Measurements from ENCODE around the gene ZIC5. TPM values are rescaled to one million over a fixed set of nuclear protein-coding genes. Genes with fewer than 3 reads are reported as not detected.

The ZIC5 gene
- total RNA-seq, 3 donors from 2014 or later, result not detected

DNA sequence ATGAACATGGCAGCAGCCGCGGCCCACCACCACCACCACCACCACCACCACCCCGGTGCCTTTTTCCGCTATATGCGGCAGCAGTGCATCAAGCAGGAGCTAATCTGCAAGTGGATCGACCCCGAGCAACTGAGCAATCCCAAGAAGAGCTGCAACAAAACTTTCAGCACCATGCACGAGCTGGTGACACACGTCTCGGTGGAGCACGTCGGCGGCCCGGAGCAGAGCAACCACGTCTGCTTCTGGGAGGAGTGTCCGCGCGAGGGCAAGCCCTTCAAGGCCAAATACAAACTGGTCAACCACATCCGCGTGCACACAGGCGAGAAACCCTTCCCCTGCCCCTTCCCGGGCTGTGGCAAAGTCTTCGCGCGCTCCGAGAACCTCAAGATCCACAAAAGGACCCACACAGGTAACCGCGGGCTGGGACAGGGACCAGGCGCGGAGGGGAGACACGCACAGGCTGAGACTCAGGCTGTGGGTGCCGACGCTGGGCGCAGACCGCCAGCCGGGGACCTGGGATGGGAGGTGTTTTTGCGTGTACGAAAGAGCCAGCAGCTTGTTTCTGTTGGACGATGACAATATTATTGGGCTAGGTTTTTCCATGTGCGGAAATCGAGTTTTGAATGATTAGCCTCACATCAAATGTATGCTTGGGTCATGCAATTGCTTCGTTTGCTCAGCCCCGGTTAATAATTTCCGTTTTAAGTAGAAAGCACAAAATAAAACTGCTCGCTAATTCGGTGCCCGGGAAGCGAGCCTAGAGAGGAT is 11.3 kb upstream of the ZIC5 start:
- no peak overlapping the region for H3K4me3 Mint-ChIP-seq
- DNase-seq (no peak), ATAC-seq (no peak)
- peaks cover 62% of the 10 kb centered on the region for H3K27me3 Mint-ChIP-seq (ENCODE audit: low read depth)
- H3K4me1 Mint-ChIP-seq (ENCODE audit: low read depth), result peaks cover 22% of the 10 kb centered on the region
- no peaks in the 10 kb centered on the region for H3K9me3 Mint-ChIP-seq
- no peaks in the 10 kb centered on the region for H3K36me3 Mint-ChIP-seq (ENCODE audit: insufficient read depth)

DNA sequence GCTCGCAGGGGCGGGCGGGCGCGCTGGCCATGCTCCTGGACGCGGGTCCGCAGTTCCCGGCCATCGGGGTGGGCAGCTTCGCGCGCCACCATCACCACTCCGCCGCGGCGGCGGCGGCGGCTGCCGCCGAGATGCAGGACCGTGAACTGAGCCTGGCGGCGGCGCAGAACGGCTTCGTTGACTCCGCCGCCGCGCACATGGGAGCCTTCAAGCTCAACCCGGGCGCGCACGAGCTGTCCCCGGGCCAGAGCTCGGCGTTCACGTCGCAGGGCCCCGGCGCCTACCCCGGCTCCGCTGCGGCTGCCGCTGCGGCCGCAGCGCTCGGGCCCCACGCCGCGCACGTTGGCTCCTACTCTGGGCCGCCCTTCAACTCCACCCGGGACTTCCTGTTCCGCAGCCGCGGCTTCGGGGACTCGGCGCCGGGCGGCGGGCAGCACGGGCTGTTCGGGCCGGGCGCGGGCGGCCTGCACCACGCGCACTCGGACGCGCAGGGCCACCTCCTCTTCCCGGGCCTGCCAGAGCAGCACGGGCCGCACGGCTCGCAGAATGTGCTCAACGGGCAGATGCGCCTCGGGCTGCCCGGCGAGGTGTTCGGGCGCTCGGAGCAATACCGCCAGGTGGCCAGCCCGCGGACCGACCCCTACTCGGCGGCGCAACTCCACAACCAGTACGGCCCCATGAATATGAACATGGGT is 10.6 kb upstream of the ZIC5 start:
- Mint-ChIP-seq H3K27me3 (ENCODE audit: low read depth) (peaks cover 62% of the 10 kb centered on the region), H3K36me3 (ENCODE audit: insufficient read depth) (no peaks in the 10 kb centered on the region), H3K4me3 (no peak overlapping the region), H3K4me1 (ENCODE audit: low read depth) (peaks cover 22% of the 10 kb centered on the region), H3K9me3 (no peaks in the 10 kb centered on the region)
- ATAC-seq, result peak; percentile 14 to 20
- DNase-seq, result no peak

DNA sequence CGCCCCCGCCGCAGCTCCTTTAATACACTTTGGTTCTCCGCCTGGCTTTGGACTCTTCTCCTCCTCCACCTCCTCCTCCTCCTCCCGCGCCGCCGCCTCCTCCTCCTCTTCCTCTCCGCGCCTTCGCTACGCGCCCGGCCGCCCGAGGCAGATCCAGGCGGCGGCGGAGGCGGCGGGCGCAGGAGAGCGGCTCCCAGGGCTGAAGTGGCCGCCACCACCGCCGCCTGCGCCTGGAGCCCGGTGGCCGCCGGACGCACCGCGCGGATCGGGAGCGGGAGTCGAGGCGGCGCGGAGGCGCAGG is 10.1 kb upstream of the ZIC5 start, which contains the start of gene ZIC2:
TSS of gene ZIC2 (plus strand) at position 50 of the 301 bp plus-strand sequence. CDS start 281 bp downstream, outside the sequence.
- H3K4me3 Mint-ChIP-seq, result peak within 1 kb of the TSS; percentile 31
- H3K4me1 Mint-ChIP-seq (ENCODE audit: low read depth), result peaks cover 22% of the 10 kb centered on the region
- ATAC-seq (peak; percentile 3 to 4), DNase-seq (no peak)
- peaks cover 2% of the 10 kb centered on the region for H3K9me3 Mint-ChIP-seq
- H3K36me3 Mint-ChIP-seq (ENCODE audit: insufficient read depth), result no peaks in the 10 kb centered on the region
- peaks cover 62% of the 10 kb centered on the region for H3K27me3 Mint-ChIP-seq (ENCODE audit: low read depth)

DNA sequence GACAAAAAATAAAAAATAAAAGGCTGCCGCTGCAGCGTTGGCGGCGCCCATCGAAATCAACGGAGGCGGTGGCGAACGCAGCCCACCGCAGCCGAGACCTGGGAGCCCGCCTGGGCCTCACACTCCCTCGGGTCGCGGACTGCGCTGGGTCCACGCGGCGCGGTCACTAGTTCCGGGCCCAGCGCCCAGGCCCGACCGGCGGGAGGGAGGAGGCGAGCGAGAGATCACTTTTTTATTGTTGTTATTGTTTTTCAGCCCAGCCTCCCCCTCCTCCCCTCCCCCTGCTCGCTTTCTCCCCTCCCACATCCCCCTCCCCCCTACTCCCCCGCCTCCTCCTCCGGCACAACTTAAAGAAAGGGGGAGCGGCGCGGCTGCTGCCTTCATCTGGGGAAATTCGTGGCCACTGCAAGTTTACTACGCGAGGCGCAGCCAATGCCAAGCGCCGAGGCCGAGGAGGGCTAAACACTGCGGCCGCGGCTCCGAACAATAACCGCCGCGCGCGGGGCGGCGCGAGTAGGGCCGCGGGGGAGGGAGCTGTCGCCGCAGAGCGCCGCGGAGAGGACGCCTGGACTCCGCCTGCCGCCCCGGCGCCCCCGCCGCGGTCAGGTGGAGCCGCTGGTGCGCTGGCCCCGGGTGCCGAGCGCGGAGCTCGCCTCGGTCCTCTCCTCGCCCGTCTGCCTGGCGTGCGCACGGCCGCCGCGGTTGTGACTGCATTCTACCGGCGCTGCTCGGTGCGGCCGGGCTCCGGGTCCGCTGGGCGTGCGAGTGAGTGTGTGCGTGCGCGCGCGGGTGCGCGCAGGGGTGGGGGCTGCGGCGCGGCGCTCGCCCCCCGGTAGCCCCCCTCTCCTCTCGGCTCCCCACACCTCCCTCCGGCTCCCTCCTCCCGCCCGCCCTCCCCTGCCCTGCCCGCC is 9.5 kb upstream of the ZIC5 start:
- ATAC-seq (peak in 1 of 2 donors; percentile 22), DNase-seq (no peak)
- peak overlapping the region; percentile 31 for H3K4me3 Mint-ChIP-seq
- H3K4me1 Mint-ChIP-seq (ENCODE audit: low read depth), result peaks cover 20% of the 10 kb centered on the region
- peaks cover 62% of the 10 kb centered on the region for H3K27me3 Mint-ChIP-seq (ENCODE audit: low read depth)
- H3K9me3 Mint-ChIP-seq, result peaks cover 3% of the 10 kb centered on the region
- no peaks in the 10 kb centered on the region for H3K36me3 Mint-ChIP-seq (ENCODE audit: insufficient read depth)

DNA sequence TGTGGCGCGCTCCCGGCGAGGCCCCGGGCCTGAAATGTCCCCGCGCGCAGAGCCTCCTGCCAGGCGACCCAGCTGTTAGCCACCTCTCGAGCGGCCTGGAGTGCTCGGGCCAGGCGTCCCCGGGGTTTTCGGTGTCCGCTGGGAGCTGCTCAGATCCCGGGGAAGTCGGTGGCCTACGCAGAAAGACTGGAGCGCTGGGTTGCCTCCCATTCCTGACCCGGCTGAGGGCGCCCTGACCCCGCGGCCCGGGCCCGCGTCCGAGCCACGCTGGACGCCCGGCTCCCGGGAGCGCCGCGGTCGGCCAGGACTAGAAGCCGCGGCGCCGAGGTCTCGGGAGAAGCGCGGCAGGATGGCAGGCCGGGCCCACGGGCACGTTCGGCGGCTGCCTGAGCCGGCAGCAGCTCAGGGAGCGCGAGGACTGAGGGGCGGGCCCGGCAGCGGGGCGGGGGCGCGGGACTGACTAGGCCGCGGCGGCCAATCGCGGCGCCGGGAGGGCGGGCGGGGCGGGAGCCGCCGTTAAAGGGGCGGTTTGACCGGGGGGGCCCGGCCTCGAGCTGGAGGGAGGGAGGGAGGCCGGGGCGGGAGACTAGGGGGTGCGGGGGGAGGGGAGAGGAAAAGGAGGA is 8.7 kb upstream of the ZIC5 start:
- ATAC-seq, result peak; percentile 82 to 88
- Mint-ChIP-seq H3K27me3 (ENCODE audit: low read depth) (peaks cover 65% of the 10 kb centered on the region), H3K9me3 (peaks cover 3% of the 10 kb centered on the region), H3K4me3 (no peak overlapping the region), H3K4me1 (ENCODE audit: low read depth) (peaks cover 17% of the 10 kb centered on the region), H3K36me3 (ENCODE audit: insufficient read depth) (no peaks in the 10 kb centered on the region)
- peak; percentile 55 for DNase-seq

DNA sequence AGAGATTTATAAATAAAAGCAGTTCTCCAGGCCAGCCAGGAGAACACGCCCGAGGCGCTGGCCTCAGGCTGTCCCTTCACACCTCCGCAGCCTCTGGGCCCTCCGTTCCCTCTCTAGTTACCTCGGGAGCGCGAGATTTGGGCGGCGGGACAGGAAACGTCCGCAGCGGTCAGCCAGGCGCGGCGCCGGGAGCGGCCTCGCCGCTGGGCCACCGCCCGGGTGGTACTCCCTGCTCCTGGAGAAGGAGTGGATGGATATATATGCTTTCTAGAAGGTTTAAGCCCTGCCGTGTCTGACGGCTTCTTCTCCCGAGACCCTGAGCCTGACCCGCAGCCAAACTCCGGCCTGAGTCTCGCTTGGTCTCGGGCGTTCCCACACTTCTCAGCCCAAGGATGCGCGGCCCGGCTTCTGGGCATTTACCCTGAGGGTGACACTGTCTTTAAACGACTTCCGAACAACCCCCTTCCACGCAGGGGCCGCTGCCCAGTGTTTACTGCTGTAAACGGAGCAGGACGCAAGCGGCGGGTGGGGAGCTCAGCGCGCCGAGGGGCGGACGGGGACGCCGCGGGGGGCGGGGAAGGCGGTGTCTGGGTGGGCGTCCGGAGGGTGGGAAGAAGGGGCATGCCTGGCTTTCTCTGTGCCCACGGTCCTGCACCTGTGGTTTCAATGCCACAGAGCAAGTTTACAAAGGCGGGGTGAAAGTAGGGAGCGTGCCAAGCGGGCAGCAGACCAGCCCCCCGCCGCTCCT is 8.1 kb upstream of the ZIC5 start:
- Mint-ChIP-seq H3K4me3 (no peak overlapping the region), H3K4me1 (ENCODE audit: low read depth) (peaks cover 15% of the 10 kb centered on the region), H3K9me3 (peaks cover 3% of the 10 kb centered on the region), H3K27me3 (ENCODE audit: low read depth) (peaks cover 70% of the 10 kb centered on the region), H3K36me3 (ENCODE audit: insufficient read depth) (no peaks in the 10 kb centered on the region)
- no peak for ATAC-seq
- no peak for DNase-seq

DNA sequence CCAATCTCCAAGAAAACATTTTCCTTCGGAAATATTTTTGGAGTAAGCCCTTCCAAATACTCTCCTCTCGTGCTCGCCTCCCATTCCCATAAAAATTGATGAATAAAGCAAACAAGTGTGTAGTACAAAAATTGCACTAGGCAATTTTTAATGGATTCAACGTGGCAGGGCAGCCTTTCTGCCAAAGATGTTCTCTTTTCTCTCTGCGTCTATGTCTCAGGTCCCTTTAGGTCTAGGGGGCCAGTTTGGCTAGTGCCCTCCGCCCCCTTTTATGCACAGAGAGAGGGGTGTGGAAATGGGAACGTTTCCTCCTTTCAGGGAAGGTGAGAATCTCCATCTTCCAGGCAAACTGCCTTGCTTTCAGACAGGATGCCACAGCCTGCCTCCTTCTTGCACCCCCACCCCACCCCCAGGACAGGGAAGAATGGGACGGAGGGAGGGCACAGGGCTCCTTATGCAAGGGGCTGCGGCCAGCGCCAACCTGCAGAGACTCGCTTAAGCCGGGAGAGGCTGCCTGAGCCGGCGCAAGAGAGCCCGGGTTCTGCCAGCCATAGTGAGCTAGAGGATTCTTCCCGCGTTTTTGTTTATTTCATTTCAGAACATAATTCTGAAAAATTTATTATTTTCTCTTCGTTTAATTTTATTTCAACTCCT is 7.4 kb upstream of the ZIC5 start:
- Mint-ChIP-seq H3K4me3 (no peak overlapping the region), H3K27me3 (ENCODE audit: low read depth) (peaks cover 70% of the 10 kb centered on the region), H3K9me3 (peaks cover 3% of the 10 kb centered on the region), H3K4me1 (ENCODE audit: low read depth) (peaks cover 12% of the 10 kb centered on the region), H3K36me3 (ENCODE audit: insufficient read depth) (no peaks in the 10 kb centered on the region)
- ATAC-seq (no peak), DNase-seq (no peak)

DNA sequence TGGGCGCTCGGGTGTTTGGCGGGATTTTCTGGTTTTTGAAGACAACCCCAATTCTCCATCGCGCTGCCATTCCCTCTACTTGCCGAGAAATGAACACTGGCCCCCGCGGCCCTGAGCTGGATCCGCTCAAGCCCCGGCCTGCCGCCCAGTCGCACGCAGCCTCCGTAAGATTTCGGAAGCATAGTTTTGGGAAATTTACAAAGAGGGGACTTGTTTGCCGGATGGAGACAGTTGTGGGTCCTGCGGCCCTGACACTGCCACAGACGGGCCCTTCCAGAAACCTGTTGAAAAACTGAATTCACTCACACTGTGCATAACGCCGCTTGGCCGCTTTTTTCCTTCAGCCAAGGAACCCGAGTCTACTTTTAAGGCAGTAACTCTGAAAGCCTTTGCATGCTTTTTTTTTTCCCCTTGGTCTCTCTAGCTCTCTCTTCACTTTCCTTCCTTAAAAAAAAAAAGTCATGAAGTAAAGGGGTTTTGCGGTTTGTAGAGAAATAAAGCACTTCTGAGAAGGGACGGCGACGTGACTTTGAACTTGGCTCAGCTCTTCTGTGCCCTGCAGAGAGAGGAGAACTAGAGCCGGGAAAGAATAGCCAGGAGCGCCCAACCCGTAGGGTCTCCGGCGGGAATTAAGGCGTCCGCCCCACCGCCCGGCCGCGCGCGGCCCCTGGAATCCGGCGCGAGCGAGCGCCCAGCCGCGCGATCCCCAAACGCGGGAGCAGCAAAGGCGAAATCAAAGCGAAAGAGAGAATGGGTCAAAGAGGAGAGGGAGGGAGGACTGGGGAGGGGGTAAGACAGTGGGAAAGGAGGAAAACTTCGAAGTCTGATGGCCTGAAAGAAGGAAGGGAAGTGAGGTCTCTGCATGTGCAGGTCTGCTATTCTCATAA is 6.6 kb upstream of the ZIC5 start:
- Mint-ChIP-seq H3K9me3 (peaks cover 8% of the 10 kb centered on the region), H3K4me3 (no peak overlapping the region), H3K27me3 (ENCODE audit: low read depth) (peaks cover 70% of the 10 kb centered on the region), H3K4me1 (ENCODE audit: low read depth) (peaks cover 12% of the 10 kb centered on the region), H3K36me3 (ENCODE audit: insufficient read depth) (no peaks in the 10 kb centered on the region)
- ATAC-seq (no peak), DNase-seq (no peak)

DNA sequence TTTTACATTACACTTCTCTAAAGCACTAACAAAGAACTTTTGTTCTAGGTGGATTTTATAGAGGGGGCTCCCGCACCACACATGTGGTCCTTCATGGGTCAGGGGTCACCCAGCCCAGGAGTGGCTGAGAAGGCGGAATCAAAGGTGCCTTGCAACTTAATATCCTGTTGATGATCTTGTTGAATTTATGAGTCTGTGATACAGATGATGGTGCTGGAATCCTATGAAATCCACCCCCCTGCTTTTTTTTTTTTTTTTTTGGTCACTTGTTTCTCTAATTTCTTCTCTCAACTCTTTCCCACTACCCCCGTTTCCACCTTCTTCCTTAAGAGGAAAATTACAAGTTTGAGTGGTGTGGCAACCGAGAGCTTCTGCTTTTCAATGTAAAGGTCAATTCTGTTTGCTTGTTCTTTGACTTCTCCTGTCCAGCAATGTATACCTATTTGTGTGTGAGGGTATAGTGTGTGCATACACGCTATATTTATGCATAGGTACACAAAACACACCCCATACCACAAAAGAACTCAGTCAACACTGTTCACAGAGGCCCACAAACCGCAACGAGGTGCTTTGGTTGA is 5.9 kb upstream of the ZIC5 start:
- Mint-ChIP-seq H3K27me3 (ENCODE audit: low read depth) (peaks cover 70% of the 10 kb centered on the region), H3K4me1 (ENCODE audit: low read depth) (peaks cover 5% of the 10 kb centered on the region), H3K36me3 (ENCODE audit: insufficient read depth) (no peaks in the 10 kb centered on the region), H3K4me3 (no peak overlapping the region), H3K9me3 (peaks cover 12% of the 10 kb centered on the region)
- DNase-seq (no peak), ATAC-seq (no peak)

DNA sequence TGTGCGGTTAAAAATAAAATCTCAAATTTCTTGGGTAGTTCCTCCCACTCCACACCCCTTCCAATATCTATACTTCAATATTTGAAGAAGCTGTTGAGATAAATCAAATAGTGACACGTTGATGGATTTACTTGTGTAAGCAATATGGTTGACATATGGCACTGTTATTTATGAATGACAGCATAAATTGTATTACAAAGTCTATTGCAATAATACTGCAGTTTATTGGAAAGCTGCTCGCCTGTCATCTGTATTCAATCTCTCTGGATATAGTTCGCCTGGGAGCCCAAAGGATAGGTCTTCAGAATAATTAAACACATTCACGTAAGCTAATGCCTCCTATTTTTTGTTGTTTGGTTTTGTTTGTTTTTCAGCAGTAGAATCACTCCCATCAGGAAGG is 5.0 kb upstream of the ZIC5 start:
- DNase-seq (no peak), ATAC-seq (no peak)
- peaks cover 75% of the 10 kb centered on the region for H3K27me3 Mint-ChIP-seq (ENCODE audit: low read depth)
- H3K36me3 Mint-ChIP-seq (ENCODE audit: insufficient read depth), result no peaks in the 10 kb centered on the region
- H3K4me1 Mint-ChIP-seq (ENCODE audit: low read depth), result peaks cover 6% of the 10 kb centered on the region
- peaks cover 16% of the 10 kb centered on the region for H3K9me3 Mint-ChIP-seq
- H3K4me3 Mint-ChIP-seq, result no peak overlapping the region

DNA sequence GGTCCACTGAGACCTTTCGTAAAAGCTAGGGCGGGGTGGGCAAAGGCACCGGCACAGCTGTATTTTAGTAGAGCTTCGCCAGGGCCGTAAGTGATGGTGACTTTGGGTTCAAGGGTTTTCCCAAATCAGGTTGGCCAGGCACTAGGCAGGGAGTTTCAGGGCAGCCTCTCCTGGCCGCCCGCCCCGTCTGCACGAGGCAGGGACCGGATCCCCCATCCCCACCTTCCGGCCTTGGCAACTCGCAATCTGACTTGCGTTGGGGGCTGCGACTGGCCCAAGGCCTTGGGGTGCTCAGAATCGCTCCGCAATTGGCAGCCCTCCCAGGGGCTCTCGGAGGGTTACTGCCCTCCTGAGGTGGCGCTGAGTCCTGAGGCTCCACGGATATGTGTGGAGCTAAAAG is 4.1 kb upstream of the ZIC5 start:
- H3K36me3 Mint-ChIP-seq (ENCODE audit: insufficient read depth), result no peaks in the 10 kb centered on the region
- H3K27me3 Mint-ChIP-seq (ENCODE audit: low read depth), result peaks cover 76% of the 10 kb centered on the region
- ATAC-seq (no peak), DNase-seq (no peak)
- H3K9me3 Mint-ChIP-seq, result peaks cover 16% of the 10 kb centered on the region
- H3K4me1 Mint-ChIP-seq (ENCODE audit: low read depth), result peaks cover 7% of the 10 kb centered on the region
- no peak overlapping the region for H3K4me3 Mint-ChIP-seq

DNA sequence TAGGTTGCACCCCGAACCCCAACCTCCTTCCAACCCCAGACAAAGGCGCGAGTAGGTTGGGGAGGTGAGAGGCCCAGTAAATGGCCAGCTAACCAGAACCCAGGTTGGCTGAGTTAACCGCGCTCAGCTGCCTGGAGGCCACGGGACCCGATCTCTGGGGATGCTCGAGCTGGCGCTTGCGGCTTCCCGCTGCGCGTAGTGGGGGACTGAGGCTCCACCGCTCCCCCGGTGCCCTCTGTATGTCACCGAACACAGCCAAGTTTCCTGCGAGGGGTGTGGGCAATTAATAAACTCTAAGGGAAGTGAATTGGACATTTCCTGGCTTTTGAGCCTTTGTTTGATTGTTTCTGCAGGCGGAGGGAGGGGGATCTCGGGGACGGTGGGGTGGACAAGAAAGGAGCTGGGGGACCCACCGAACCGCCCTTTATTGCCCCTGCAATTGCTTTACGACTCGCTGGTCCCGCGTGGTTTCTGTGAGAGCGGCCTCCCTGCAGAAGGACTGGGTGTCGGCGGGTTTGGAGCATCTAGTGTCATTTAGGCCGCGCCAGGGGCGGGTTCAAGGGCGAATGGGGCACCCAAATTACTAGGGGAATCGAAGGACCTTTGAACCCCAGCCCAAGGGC is 3.5 kb upstream of the ZIC5 start:
- Mint-ChIP-seq H3K9me3 (peaks cover 16% of the 10 kb centered on the region), H3K27me3 (ENCODE audit: low read depth) (peaks cover 77% of the 10 kb centered on the region), H3K4me1 (ENCODE audit: low read depth) (peaks cover 8% of the 10 kb centered on the region), H3K4me3 (no peak overlapping the region), H3K36me3 (ENCODE audit: insufficient read depth) (no peaks in the 10 kb centered on the region)
- ATAC-seq (no peak), DNase-seq (no peak)

All from activated T-cell treated with anti-CD3 and anti-CD28 coated beads, Interleukin-2, amount 50 U/mL, for 4 hours (primary cell).